ENCODE measurements around the gene TPSB2. TPM values are rescaled to one million over a fixed set of nuclear protein-coding genes. Genes with fewer than 3 reads are reported as not detected.
A peak's percentile ranks its signal among the peaks of the same experiment; 100 is the strongest.

Gene TPSB2
- total and polyA plus RNA-seq, 9 of the 15 experiments (the other 6 are each of a cell fraction or from before 2014, with no cell fraction given) = 0.18 TPM; not detected in 8

GRCh38 chr16:1188432-1189189, 41.4 kb downstream of the TPSB2 start (continued):
- TF ChIP-seq RBFOX2 (IDR thresholded peaks at IDR 0.05; ENCODE audit: low read depth, low read length) (no peak), CREM (IDR thresholded peaks at IDR 0.05; ENCODE audit: low read depth) (peak; percentile 54; the same call in 1 of the 2 replicates), NR3C1 (CRISPR knock-in tag; IDR thresholded peaks at IDR 0.05) (peak; percentile 88; the same call in 1 of the 2 replicates), E2F5 (CRISPR knock-in tag; IDR thresholded peaks at IDR 0.05) (0 out of 2 replicates have a peak, but pooled peaks have one; percentile 34), KHSRP (IDR thresholded peaks at IDR 0.05) (no peak), TARDBP (IDR thresholded peaks at IDR 0.05) (no peak), DACH1 (IDR thresholded peaks at IDR 0.05; ENCODE audit: partially characterized antibody) (no peak), UBTF (IDR thresholded peaks at IDR 0.05; ENCODE audit: borderline replicate concordance in 1 of 2, low read depth in 2 of 2, low read length in 2 of 2) (no peak), ID3 (CRISPR knock-in tag; IDR thresholded peaks at IDR 0.05) (no peak), ID3 (tag; IDR thresholded peaks at IDR 0.05) (no peak), ZNF282 (CRISPR knock-in tag; IDR thresholded peaks at IDR 0.05) (no peak), TBP (optimal IDR thresholded peaks at IDR 0.05; ENCODE audit: low read depth, low read length) (no peak), MTA1 (IDR thresholded peaks at IDR 0.05; ENCODE audit: borderline replicate concordance) (no peak), ZFP30 (CRISPR knock-in tag; IDR thresholded peaks at IDR 0.05; ENCODE audit: borderline replicate concordance) (no peak), SRSF1 (IDR thresholded peaks at IDR 0.05; ENCODE audit: low read depth, low read length) (no peak), HDAC6 (IDR thresholded peaks at IDR 0.05; ENCODE audit: low read depth, low read length) (no peak), ZNF398 (CRISPR knock-in tag; IDR thresholded peaks at IDR 0.05) (no peak), SMARCA4 (IDR thresholded peaks at IDR 0.05) (no peak), CREBBP (IDR thresholded peaks at IDR 0.05; ENCODE audit: low read depth, low read length) (no peak), SIN3B (IDR thresholded peaks at IDR 0.05; ENCODE audit: low read depth) (no peak), NFIX (CRISPR knock-in tag; IDR thresholded peaks at IDR 0.05; ENCODE audit: low read depth) (no peak), TEAD1 (CRISPR knock-in tag; IDR thresholded peaks at IDR 0.05) (no peak; a peak in 1 of 4 replicates), MECOM (CRISPR knock-in tag; IDR thresholded peaks at IDR 0.05) (no peak), PURB (CRISPR knock-in tag; IDR thresholded peaks at IDR 0.05; ENCODE audit: low read depth) (no peak), ILK (tag; IDR thresholded peaks at IDR 0.05; ENCODE audit: borderline replicate concordance, low read depth) (no peak), KAT8 (IDR thresholded peaks at IDR 0.05; ENCODE audit: low read depth) (no peak)

Data from K562 (cell line).